SU-DHL-6 (cell line): ENCODE results near the gene SPATC1L.

Experiments
- EZH2phosphoT487 ChIP-seq: fragments of 200-600 bp; sonication (generic), shearing (Covaris generic); conservative IDR thresholded peaks from 2 replicates; pipeline ENCODE4 v1.6.1; 2018; ENCODE audit warnings: mild to moderate bottlenecking, antibody characterized with exemption, low read length, moderate library complexity, mixed read lengths
- TF ChIP-seq, protein P1 (sequence below): fragments of 200-600 bp; sonication (generic); IDR thresholded peaks from one replicate; pipeline ENCODE4 v1.5.1; 2017; ENCODE audit warnings: antibody characterized with exemption, mild to moderate bottlenecking, low read length, moderate library complexity; ENCODE audit not compliant: insufficient read depth, poor library complexity, severe bottlenecking

DNA sequence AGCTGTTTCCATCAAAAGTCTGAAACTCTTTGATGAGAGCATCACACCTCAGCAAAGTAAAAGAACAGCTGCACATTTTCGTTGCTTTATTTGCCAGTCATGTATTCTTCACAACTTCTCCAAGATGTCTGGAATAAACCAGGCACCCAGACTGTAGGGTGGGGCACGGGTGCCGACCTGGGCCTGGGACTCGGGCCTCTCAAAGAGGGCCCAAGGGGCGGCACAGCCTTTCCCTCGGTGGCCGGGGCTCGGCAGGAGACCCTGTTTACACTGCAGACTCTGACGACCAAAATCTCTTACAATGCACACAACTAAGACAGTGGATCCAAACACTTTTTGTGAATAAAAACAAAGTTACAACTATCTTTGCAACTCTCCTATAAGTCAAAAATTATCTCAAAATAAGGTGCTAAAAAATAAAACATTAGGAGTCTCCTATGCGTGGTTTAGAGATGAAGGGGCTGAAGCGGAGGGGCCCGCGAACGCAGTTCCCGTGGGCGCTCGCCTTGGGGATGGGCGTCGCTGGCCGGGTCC is 43.6 kb upstream of the SPATC1L start:
- TF ChIP-seq, protein P1, sequence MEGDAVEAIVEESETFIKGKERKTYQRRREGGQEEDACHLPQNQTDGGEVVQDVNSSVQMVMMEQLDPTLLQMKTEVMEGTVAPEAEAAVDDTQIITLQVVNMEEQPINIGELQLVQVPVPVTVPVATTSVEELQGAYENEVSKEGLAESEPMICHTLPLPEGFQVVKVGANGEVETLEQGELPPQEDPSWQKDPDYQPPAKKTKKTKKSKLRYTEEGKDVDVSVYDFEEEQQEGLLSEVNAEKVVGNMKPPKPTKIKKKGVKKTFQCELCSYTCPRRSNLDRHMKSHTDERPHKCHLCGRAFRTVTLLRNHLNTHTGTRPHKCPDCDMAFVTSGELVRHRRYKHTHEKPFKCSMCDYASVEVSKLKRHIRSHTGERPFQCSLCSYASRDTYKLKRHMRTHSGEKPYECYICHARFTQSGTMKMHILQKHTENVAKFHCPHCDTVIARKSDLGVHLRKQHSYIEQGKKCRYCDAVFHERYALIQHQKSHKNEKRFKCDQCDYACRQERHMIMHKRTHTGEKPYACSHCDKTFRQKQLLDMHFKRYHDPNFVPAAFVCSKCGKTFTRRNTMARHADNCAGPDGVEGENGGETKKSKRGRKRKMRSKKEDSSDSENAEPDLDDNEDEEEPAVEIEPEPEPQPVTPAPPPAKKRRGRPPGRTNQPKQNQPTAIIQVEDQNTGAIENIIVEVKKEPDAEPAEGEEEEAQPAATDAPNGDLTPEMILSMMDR: no peak
- TF ChIP-seq EZH2phosphoT487: no peak
